Bronchial epithelial cell (primary cell): ENCODE measurements around the gene UFSP2. TPM values are rescaled to one million over a fixed set of nuclear protein-coding genes. Genes with fewer than 3 reads are reported as not detected.

Source experiments
- DNase-seq: peaks from one replicate; pipeline ENCODE4 v3.0.0-alpha.2; 2010; ENCODE audit warnings: low read depth
- FAIRE-seq: peaks from 2 replicates; lab custom pipeline; 2011; peaks lifted over from hg19 to GRCh38; lab: Jason Lieb, UNC
- H3K27me3 ChIP-seq: 2 replicates; pipeline ENCODE4 v1.5.1; 2011; ENCODE audit warnings: low read length; ENCODE audit not compliant: control insufficient read depth, insufficient read depth
- H3K36me3 ChIP-seq: 2 replicates; pipeline ENCODE4 v1.5.1; 2011; ENCODE audit warnings: low read length; ENCODE audit not compliant: control insufficient read depth, insufficient read depth
- H3K4me3 ChIP-seq: 2 replicates; pipeline ENCODE4 v1.5.1; 2011; ENCODE audit warnings: mild to moderate bottlenecking, low read depth, low read length, control low read depth
- CTCF ChIP-seq: IDR thresholded peaks from 2 replicates; pipeline ENCODE4 v1.5.1; 2011; ENCODE audit warnings: mild to moderate bottlenecking, moderate library complexity, low read length, control low read depth, inconsistent platforms; ENCODE audit not compliant: insufficient read depth, severe bottlenecking
- total RNA-seq: library from RNA; depleted of rRNA; stranded (reverse); fragments of >200 nt; gene quantifications from 2 replicates; pipeline ENCODE4 v1.2.1, GENCODE V29; 2014

UFSP2 gene
- total RNA-seq, 1 donor from 2014 or later, result 29.2 TPM

GRCh38 chr4:185396724-185397385 is 28.9 kb downstream of the UFSP2 start, which contains the start of gene ANKRD37:
ANKRD37 (plus strand) TSS chr4:185396841; CDS start chr4:185396924, 83 bp downstream.
- no peaks in the 10 kb centered on the region for H3K27me3 ChIP-seq
- H3K36me3 ChIP-seq, result no peaks in the 10 kb centered on the region
- TF ChIP-seq CTCF, result no peak
- DNase-seq, result peak; percentile 65
- no peak for FAIRE-seq
- H3K4me3 ChIP-seq, result peak within 1 kb of the TSS; percentile 79

GRCh38 chr4:185395956-185396723 is 29.6 kb downstream of the UFSP2 start:
- peak; percentile 95 for DNase-seq
- FAIRE-seq, result no peak
- H3K4me3 ChIP-seq, result peak overlapping the region; percentile 79

GRCh38 chr4:185395238-185395955 is 30.4 kb downstream of the UFSP2 start, which contains the start of gene LRP2BP:
LRP2BP (minus strand) TSS chr4:185395924; CDS start chr4:185378186, 17,738 bp downstream.
- Histone ChIP-seq H3K4me3 (peak within 1 kb of the TSS; percentile 79), H3K36me3 (no peaks in the 10 kb centered on the region), H3K27me3 (no peaks in the 10 kb centered on the region)
- FAIRE-seq (no peak), DNase-seq (peak; percentile 84)
- TF ChIP-seq CTCF, result no peak

More at GRCh38 chr4:185395956-185396723, 29.6 kb downstream of the UFSP2 start:
- Histone ChIP-seq H3K27me3 (no peaks in the 10 kb centered on the region), H3K36me3 (no peaks in the 10 kb centered on the region)
- no peak for TF ChIP-seq CTCF

GRCh38 chr4:185394568-185395237 is 31.1 kb downstream of the UFSP2 start:
- no peak for TF ChIP-seq CTCF
- peak overlapping the region; percentile 79 for H3K4me3 ChIP-seq
- FAIRE-seq, result no peak

GRCh38 chr4:185392156-185392555 is 33.6 kb downstream of the UFSP2 start:
- TF ChIP-seq CTCF, result no peak
- FAIRE-seq, result no peak
- H3K36me3 ChIP-seq, result no peaks in the 10 kb centered on the region
- no peak overlapping the region for H3K4me3 ChIP-seq
- no peaks in the 10 kb centered on the region for H3K27me3 ChIP-seq
- no peak for DNase-seq

More at GRCh38 chr4:185394568-185395237, 31.1 kb downstream of the UFSP2 start:
- no peaks in the 10 kb centered on the region for H3K27me3 ChIP-seq
- peak; percentile 38 for DNase-seq
- no peaks in the 10 kb centered on the region for H3K36me3 ChIP-seq
